ENCODE measurements around the gene DCTN3. TPM values are rescaled to one million over a fixed set of nuclear protein-coding genes. Genes with fewer than 3 reads are reported as not detected.

Gene DCTN3
- total and polyA plus RNA-seq, 9 of the 15 experiments (the other 6 are each of a cell fraction or from before 2014, with no cell fraction given) = 11.0 to 51.0 (median 41.9) TPM

GRCh38 chr9:34653151-34654072, 33.1 kb upstream of the DCTN3 start:
- Histone ChIP-seq H2AFZ (ENCODE audit: low read depth, low read length) (peak overlapping the region; percentile 76), H3K4me3 (no peak overlapping the region), H3K79me2 (ENCODE audit: control insufficient read depth, insufficient read depth, low read length) (peaks cover 3% of the 10 kb centered on the region; the same call in 2 of the 3 replicates), H3K4me2 (ENCODE audit: insufficient read depth, low read length) (peak overlapping the region; percentile 98), H3K27ac (ENCODE audit: extremely low read depth, low read depth, low read length) (peak overlapping the region; percentile 72), H3K9ac (ENCODE audit: insufficient read depth in 1 of 2, low read depth in 2 of 2, low read length in 2 of 2) (peak overlapping the region; percentile 37 to 87; a peak in 3 of 4 replicates), H3K9me3 (replicated peaks; ENCODE audit: control insufficient read depth, insufficient read depth, low read depth, low read length) (no peaks in the 10 kb centered on the region), H3K36me3 (ENCODE audit: control insufficient read depth, insufficient read depth, low read length) (peaks cover 22% of the 10 kb centered on the region; the same call in 2 of the 3 replicates), H4K20me1 (replicated peaks; ENCODE audit: control insufficient read depth, insufficient read depth, low read length) (no peaks in the 10 kb centered on the region), H3K9me1 (ENCODE audit: control insufficient read depth, insufficient read depth, low read length) (peaks cover 3% of the 10 kb centered on the region), H3K4me1 (replicated peaks in 1 of 2; ENCODE audit: control insufficient read depth in 2 of 2, insufficient read depth in 2 of 2, low read length in 2 of 2) (peaks cover 29 to 43% of the 10 kb centered on the region in 2 experiments), H3K27me3 (ENCODE audit: control insufficient read depth in 2 of 2, insufficient read depth in 2 of 2, low read length in 2 of 2) (no peaks in the 10 kb centered on the region)
- WGBS (ENCODE audit: insufficient coverage, low coverage, missing lambda C conversion rate) = 43% methylated on average over 4 of the region's 11 CpGs
- CTCF ChIA-PET (ENCODE audit: low intra/inter-chr PET ratio) = no interaction called here
- in situ Hi-C loops (cut with MboI) = no loop called here
- 0 out of 2 replicates have a peak, but pooled peaks have one; percentile 15 for TF ChIP-seq POLR2A (conservative IDR thresholded peaks at IDR 0.05)
- no peak for TF ChIP-seq SP1 (CRISPR knock-in tag; IDR thresholded peaks at IDR 0.05)
- ATAC-seq (peak; percentile 3; the same call in 1 of the 3 replicates), DNase-seq (ENCODE audit: extremely low read depth in 1 of 4, low spot score in 3 of 4) (peak in 2 of 4 experiments; percentile 39 to 51), FAIRE-seq (peak; percentile 46)
- POLR2A ChIA-PET = interaction anchor here (1.0 kb wide), 1 partner anchor 10 kb away, joined by 3 read pairs; no protein-coding TSS in a partner anchor
- intact Hi-C loops (cut with micrococcal nuclease) = no loop called here
- no TSS peak for BruUV-seq (replicated peaks)

GRCh38 chr9:34652602-34653000, 32.3 kb upstream of the DCTN3 start:
- Histone ChIP-seq H2AFZ (ENCODE audit: low read depth, low read length) (peak overlapping the region; percentile 76), H3K27me3 (ENCODE audit: control insufficient read depth in 2 of 2, insufficient read depth in 2 of 2, low read length in 2 of 2) (no peaks in the 10 kb centered on the region), H3K36me3 (ENCODE audit: control insufficient read depth, insufficient read depth, low read length) (peaks cover 27% of the 10 kb centered on the region; the same call in 2 of the 3 replicates), H3K4me3 (peak overlapping the region; percentile 34), H3K27ac (ENCODE audit: extremely low read depth, low read depth, low read length) (peak overlapping the region; percentile 72), H3K79me2 (ENCODE audit: control insufficient read depth, insufficient read depth, low read length) (peaks cover 11% of the 10 kb centered on the region), H3K4me1 (replicated peaks in 1 of 2; ENCODE audit: control insufficient read depth in 2 of 2, insufficient read depth in 2 of 2, low read length in 2 of 2) (peaks cover 36 to 48% of the 10 kb centered on the region in 2 experiments), H3K9ac (ENCODE audit: insufficient read depth in 1 of 2, low read depth in 2 of 2, low read length in 2 of 2) (peak overlapping the region; percentile 47 to 87; a peak in 3 of 4 replicates), H3K9me1 (ENCODE audit: control insufficient read depth, insufficient read depth, low read length) (peaks cover 7% of the 10 kb centered on the region), H3K9me3 (replicated peaks; ENCODE audit: control insufficient read depth, insufficient read depth, low read depth, low read length) (no peaks in the 10 kb centered on the region), H4K20me1 (replicated peaks; ENCODE audit: control insufficient read depth, insufficient read depth, low read length) (no peaks in the 10 kb centered on the region), H3K4me2 (ENCODE audit: insufficient read depth, low read length) (peak overlapping the region; percentile 98)
- BruUV-seq (replicated peaks) = no TSS peak
- 22% methylated on average over 5 of the region's 5 CpGs for WGBS (ENCODE audit: insufficient coverage, low coverage, missing lambda C conversion rate)
- FAIRE-seq (no peak), DNase-seq (ENCODE audit: extremely low read depth in 1 of 4, low spot score in 3 of 4) (no peak), ATAC-seq (0 out of 3 replicates have a peak, but pooled peaks have one; percentile 6)
- in situ Hi-C loops (cut with MboI) (no loop called here), intact Hi-C loops (cut with micrococcal nuclease) (no loop called here)
- CTCF ChIA-PET (ENCODE audit: low intra/inter-chr PET ratio) = interaction anchor here (0.8 kb wide), 1 partner anchor 50 kb away, joined by 3 read pairs; no protein-coding TSS in a partner anchor
- POLR2A ChIA-PET = interaction anchor here (2.6 kb wide), 1 partner anchor 8 kb away, joined by 13 read pairs; no protein-coding TSS in a partner anchor
- no peak for TF ChIP-seq CHD2 (IDR thresholded peaks at IDR 0.05; ENCODE audit: low read depth, low read length)
- no peak for TF ChIP-seq AFF4 (CRISPR knock-in tag; IDR thresholded peaks at IDR 0.05)
- no peak for TF ChIP-seq ILK (tag; IDR thresholded peaks at IDR 0.05; ENCODE audit: borderline replicate concordance, low read depth)
- TF ChIP-seq NFYB (IDR thresholded peaks at IDR 0.05; ENCODE audit: extremely low read depth, insufficient read length) = no peak
- no peak for TF ChIP-seq RBM14 (IDR thresholded peaks at IDR 0.05; ENCODE audit: borderline replicate concordance, insufficient read depth, low read depth, low read length)

Measured in K562 (cell line).